Stimulated activated CD4-positive, alpha-beta T cell treated with anti-CD3 and anti-CD28 coated beads, Interleukin-1b, Interleukin-23, amount 100 ng/mL, for 1 hour (primary cell): ENCODE data around the gene ZNF385A.
A peak's percentile ranks its signal among the peaks of the same experiment; 100 is the strongest.
"Not testable (repeated sequence)": the region's sequence is repeated elsewhere in the genome, so short reads cannot be mapped to it uniquely, and the experiment has no call there.

ENCODE experiments used
- DNase-seq, 2 donors: peaks; one replicate each; pipeline ENCODE4 v3.0.0-alpha.2; 2020; ENCODE audit warnings: low read depth in 2 of 2

ZNF385A gene

DNA sequence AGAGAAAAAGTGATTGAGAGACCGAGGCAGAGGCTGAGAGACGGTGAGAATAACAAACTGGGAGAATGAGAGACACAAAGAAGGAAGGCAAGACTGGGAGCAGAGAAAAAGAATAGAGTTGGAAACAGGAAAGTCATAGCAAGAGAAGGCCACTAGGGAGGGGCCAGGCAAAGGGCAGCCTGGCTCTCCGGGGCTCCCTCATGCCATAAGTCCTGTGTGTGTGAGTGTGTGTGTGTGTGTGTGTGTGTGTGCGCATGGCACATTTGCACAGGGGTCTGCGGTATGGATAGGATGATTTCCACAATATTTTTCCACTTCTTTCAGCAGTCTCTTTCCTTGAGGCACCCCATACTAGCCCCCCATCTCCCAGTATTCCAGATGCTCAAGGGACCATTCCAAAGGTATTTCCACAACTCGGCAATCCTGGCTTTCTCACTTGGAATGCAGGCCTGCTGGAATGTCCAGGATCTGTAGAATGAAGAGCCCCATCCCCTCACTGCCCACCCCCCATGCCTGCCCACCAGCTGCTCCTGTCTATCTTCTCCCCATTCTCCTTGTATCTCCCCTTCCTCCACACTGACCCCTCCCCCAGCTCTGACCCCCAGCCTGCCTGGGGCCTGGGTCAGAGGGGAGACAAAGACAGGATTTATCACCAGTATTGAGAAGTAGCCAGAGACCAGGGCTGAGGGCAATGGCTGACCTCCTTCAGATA is 29.3 kb downstream of the ZNF385A start:
- no peak for DNase-seq

DNA sequence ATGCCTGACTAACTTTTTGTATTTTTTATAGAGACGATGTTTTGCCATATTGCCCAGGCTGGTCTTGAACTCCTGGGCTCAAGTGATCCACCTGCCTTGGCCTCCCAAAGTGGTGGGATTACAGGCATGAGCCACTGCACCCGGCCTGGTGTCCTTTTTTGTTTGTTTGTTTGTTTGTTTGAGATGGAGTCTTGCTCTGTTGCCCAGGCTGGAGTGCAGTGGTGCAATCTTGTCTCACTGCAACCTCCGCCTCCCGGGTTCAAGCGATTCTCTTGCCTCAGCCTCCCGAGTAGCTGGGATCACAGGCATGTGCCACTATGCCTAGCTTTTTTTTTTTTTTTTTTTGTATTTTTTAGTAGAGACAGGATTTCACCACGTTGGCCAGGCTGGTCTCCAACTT is 30.3 kb downstream of the ZNF385A start:
- not testable (repeated sequence) for DNase-seq

DNA sequence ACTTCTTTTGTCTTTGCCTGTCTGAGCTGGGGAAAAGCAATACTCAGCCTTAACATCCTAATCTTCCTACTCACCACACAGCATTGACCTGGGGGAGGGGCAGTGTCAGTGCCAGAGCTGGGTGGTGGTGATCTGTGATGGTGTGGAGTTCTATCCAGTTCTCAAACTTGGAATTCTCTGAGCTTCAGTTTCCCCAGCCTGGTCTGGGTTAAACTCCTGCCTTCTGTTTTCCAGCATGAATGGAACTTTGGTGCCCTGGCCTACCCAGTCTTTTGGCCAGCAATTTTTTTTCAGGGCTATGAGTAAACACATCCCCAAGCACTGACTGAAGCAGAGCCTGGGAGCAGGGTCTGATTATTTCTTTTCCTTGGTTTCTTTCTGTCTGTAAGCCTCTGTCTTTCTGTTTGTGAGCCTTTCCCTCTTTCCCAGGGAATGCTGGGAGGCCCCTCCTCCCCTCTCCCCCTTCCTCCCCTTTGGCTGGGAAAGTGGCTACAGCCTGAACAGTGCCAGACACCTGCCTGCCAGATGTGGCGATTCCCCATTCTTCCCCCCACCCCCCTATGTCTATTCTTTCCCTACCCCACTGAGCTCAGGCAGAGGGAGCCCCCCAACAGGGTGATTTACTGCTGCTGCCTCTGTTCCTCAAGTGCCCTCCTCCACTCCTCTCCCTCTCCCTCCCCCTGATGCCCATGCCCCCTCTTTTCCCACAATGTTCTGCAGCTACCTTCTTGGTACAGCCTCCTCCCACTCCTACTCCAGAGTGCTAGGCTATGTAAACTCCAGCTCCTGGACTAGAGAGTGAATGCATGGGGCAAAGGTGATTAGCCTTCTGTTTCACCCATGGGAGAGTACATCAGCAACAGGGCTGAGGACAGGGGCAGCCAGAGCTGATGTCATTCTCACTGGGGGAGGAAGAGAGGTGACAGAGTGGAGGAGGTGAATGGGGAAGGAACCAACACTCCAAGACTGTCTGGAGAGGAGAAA is 31.4 kb downstream of the ZNF385A start:
- DNase-seq = no peak

DNA sequence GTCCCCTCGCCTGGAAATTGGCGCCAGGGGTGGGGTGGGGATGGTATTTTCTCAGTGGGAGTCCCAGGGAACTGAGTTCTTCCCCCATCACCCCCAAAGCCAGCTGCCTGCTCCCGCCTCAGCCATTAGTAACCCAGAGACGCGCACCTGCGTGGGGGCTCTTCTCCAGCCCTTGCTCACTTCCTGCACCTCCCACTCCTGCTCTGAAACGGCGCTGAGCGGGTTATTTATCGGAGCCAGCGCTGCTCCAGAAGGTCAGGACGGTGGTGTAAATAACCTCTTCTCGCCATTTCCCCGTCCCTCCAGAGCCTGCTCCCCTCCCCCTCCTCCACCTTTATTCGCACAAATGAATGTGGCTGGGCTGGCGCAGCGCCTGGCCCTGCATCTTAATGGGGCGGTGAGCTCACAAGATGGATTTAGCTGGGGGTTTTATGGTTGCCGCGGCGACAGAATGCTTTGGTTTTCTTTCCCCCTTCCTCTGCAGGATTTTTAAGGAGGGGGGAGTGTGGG is 32.5 kb downstream of the ZNF385A start:
- peak in 1 of 2 donors; percentile 29 for DNase-seq

DNA sequence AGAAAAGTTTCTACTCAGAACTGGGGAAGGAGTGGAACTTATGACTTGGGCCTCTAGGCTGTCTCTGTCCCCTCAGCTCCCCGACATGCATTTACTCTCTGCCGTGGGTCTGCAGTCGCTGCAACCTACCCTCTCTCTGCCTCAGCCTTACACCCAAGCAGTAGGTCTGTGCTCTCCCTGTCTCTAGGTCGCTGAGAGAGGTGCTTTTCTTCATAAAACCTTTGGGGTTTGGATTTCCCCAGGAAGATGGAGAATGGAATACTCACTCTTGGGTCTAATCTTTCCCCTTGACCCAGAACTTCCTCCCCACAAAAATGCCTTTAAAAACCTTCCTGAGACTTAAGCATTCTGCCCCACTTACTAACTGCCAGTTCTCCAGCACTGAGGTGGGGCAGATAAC is 33.2 kb downstream of the ZNF385A start:
- DNase-seq = no peak

DNA sequence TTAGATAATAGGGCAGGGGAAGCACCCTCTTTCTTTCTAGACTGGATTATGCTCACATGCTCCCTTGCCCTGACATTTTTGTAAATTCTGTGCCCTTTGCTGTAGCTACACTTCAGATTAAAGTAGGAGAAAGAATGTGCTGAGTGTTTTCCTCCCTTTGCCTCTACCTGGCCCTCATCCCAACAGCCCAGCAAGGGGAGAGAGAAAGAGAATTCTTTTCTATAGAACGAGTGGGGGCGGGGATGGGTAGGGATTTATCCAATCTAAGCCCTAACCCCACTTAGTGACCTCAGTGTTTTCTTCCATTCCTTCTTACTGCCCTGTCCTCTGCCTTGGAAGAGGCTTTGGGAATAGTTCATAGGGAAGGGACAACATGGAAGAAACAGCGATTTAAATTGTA is 33.8 kb downstream of the ZNF385A start:
- no peak for DNase-seq

DNA sequence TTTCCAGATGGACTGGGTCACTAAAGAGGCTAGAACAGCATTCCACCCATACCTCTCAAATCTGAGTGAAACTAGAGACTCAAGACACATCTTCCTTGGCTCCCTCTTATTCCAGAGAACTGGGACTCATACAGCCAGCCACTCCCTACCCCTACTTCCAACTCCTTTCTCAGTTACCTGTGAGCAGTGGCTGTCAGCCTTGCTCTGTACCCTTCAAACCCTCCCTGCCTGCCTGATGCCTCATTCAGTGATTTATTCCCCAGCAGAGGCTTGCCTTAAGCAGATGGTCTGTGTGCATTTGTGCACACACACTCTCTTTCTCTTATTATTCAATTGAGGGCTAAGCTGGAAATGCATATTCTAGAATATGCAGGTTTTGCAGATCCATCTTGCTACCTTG is 34.9 kb downstream of the ZNF385A start:
- no peak for DNase-seq

DNA sequence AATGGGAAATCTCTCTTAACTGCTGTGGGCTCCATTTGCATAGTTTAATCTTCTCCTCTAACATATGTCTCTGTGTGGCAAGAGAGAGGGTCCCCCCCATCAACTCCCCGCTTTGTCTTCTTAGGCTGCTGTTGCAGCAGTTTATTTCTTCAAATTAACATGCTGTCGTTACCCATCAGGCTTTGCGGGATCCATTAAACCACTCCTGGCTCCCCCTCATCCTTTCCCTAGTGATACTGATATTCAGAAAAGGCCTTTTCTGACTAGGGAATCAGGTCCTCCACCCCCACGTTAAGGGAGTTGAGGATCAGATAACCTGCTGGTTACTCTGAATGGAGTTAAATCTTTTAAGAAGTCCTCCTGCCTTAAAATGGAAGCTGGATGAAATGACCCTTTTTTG is 35.5 kb downstream of the ZNF385A start:
- DNase-seq = no peak

DNA sequence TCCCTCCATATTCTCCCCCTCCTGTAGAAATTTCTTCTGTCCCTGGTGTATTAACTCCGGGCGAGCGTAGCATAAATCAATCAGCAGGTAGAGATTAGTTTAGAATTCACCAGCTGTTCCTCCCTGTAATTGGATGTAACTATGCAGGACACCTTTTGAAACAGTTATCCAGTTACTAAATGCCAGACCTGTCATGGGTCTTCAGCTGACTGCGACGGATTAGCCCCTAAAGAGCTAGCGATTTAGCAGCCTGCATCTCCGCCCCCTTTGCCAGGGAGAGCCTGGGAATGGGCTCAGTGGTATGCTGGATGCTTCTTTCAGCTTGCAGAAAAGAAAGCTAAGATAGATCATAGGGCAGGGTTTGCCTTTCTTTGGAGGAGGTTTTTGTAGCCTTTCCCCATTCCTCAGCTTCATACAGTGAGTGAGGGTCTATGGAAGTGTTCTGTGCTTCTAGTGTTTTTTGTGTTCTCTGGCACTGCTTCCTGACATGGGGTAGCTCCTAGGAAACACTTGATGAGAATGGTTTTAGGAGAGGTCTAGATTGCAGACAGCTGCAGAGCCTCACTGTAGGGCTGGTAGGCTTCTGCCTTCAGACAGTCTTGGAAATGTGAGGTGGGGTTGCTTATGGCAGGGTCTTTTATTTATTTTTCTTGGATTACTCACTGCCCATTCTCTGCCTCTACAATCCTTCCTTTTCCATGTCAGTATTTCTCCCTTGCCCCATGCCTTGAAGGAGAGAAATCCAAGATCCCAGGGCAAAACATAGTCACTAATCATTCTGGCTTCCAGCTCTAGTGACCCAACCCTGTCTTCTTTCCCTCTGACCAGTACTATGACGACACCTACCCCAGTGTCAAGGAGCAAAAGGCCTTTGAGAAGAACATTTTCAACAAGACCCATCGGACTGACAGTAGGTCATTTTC is 42.9 kb downstream of the ZNF385A start:
- DNase-seq = no peak

DNA sequence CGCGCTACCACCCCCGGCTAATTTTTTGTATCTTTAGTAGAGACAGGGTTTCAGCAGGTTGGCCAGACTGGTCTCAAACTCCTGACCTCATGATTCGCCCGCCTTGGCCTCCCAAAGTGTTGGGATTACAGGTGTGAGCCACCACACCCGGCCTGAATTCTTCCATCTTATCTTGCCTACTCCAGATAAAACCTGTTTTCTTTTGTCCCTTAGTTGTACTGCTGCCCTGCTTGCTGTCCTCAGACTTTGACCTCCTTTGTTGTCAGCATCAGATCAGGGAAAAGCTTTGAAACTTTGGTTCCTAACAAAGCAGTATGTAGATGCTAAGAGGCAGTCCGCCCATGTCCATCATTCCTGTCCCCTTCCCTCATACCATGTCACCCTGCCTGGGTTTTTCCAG is 43.7 kb downstream of the ZNF385A start:
- DNase-seq = no peak

DNA sequence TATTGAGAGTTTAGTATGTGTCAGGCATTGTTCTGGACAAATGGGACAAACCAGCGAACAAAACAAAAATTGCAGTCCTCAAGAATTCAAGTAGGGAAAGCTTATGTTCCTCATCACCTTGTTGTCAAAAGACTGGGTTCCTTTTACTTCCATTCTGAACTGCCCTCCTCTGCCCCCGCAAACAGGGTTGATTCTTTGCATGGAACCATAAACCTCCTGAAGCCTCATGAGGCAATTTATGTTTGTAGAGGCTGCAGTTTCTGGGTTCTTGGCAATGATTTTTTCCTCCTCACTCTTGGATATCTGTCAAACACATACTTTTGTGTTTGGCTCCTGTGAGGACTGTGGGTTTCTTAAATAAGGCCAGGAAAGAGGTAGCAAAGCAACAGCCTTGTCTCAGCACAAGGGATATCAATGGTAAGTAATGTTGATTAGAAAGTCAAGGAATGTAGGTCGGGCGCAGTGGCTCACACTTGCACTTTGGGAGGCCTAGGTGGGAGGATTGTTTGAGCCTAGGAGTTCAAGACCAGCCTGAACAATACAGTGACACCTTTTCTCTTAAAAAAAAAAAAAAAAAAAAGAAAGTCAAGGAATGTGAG is 45.7 kb downstream of the ZNF385A start:
- DNase-seq = no peak

DNA sequence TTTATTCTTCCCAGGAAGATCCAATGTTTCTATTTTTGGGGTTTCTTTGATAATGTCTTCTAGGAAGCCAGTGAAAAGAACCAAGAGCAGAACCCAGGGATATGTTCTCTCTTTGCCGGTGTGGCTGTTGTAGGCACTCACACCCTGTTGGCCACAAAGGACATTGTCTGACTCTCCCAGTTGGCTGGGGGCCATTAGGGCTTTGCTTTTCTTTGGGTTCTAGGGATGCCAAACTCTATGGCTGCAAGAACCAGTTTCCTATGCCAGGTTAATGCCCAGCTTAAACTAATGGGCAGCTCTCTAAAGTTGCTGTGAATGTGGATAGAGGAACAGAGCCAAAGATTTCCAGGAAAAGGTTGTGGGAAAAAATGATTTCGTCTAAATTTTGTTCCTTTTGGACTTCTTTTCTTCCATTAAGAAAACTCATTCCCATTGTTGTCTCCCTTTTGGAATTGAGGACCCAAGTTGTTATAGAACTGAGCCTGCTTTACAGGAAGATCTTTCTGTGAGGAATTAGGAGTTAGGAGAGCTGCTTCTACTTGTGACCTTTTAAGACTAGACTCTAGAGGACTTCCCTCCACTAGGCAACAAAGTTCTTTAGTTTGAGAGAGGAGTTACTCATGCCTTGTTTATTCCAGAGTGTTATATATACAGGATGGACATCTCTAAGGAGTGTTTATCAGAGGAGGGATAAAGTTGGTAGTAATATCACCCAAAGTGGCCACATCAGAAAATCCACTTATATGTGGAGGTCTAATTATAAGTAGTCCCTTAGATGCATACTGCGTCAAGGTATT is 46.5 kb downstream of the ZNF385A start:
- DNase-seq = no peak

DNA sequence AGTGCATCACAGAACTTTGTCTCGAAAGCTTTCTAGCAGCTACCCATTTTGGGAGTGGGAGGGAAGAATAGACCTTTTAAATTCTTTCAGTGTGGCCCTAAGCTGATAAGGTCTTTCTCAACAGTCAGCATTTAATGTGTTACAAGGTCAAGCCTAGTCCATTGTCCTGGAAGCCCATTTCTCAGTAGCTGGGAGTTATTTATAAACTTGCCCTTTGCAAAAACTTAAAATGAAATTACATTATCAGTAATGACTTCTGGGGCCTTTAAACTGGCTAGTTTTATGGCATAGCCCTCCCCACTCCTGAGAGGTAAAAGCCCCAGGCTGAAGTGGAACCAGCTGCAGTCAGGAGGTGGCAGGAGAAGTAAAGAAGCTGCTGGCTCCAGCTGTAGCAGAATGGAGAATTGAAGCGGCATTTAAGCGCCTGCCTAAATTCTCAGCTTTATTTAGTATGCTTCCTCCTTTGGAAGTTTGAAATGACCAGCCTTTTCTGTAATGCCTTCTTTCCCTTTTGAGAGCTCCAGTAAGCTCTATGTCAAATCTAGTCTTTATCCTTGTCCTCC is 47.2 kb downstream of the ZNF385A start:
- no peak for DNase-seq

DNA sequence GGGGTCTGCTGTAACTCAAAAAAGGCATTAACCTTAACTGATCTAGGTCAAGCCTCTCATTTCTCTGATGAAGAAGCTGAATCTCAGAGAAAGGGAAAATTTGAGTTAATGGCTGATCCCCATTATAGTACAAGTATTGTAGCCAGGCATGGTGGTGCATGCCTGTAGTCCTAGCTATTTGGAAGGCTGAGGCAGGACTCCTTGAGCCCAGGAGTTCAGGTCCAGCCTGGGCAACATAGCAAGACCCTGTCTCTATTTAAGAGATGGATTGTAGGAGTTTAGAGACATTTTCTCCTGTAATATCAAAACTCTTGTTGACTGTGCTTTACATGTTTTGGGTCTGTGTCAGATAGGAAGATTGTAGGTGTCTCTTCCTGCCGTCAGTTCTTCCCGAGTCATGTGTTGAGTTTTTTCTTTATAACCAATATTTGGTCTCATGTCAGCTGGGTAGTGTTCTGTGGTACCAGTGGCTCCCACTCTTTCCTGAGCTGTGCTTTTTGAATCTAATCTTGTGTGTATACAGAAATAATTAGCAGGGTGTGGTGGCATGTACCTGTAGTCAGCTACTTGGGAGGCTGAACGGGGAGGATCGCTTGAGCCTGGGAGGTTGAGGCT is 51.0 kb downstream of the ZNF385A start:
- DNase-seq = no peak

DNA sequence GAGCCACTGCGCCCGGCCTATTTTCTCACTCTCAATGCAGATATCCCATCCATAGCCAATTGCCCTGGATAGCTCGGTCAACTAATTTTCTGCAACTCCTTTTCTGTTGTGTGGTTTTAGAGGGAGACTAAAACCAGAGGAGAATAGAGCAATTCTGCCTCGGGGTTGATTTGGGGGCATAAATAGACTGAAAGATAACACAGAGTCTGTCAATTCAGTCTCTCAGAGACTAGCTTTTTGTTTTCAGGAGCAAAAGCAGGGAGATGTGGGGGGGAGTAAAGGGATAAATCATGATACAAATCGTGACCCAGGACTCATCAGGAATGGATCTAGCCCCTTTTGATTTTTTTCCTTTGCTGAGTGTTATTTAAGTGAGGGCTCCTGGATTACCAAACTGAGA is 53.1 kb downstream of the ZNF385A start:
- no peak for DNase-seq

DNA sequence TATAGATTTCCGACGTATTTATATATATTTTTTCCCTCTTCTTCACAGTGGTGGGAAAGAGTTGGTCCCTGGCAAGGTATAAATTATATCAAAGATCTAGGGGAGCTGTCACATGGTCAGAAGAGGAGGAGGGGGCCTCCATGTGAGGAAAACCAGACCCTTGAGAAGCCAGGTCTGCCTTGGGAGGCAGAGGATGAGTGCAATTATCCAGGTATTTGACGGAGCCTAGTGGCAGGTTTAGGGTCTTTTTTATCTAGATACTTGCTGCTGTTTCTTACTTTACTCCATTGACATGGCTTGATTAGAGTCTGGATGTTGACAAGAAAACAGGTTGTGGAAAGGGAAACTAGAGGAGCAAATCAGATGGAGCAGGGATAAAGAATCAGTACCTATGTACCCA is 54.1 kb downstream of the ZNF385A start:
- DNase-seq = no peak

DNA sequence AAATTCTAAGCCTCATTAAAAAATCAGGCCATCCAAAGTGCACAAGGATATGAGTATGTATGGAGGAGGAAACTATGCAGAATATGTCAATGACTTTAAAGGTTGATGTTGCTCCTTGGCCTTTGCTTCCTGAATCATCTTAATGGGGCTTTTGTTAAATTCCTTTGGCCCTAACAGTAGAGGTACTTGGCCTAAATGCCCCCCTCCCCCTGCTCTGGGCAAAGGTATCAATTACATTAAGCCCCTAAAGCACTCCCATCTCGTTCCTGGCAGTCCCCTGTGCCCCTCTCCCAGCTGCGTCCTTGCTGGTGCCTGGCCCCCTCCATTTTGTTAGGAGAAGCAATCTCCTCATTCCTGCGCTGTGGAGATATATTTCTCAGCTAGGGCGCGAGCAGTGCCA is 54.8 kb downstream of the ZNF385A start:
- DNase-seq = no peak

DNA sequence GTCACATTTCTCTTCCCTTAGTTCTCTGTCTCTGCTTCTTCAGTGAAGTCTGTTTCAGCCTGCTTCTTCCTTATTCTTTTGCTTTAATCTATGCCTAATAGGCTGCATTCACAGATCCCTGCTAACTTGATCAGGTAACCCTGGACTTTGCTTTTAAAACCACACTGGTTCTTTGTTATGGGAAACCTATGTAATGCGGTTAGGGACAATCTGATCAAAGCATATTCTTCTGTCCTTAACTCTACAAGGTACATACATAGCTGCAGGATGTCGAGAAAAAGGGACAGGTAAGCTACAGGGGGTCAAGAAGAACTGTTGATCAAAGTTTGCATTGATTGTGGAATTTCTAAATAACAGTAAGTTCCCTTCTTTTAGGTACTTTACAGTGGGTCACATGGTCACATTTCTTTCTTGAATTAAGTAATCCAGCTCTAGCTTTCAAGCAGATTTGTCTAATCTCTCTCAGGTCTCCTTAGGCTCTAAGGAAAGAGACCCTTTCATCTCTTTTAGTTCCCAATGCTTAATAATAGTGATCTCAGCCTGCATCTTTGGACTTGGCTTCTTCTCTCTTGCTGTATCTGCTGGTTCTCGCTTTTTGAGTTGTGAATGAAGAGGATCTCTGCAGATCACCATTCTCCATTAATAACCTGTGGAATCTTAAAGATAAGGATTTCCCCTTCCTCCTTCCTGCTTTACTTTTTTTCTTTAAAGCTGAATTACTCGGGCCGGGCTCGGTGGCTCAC is 55.8 kb downstream of the ZNF385A start:
- no peak for DNase-seq
